Left lung (tissue), 10 donors: ENCODE measurements around the gene IL1R1. TPM values are rescaled to one million over a fixed set of nuclear protein-coding genes. Genes with fewer than 3 reads are reported as not detected.
A peak's percentile ranks its signal among the peaks of the same experiment; 100 is the strongest.

ENCODE experiments used
- ATAC-seq: fragments of 200-7000 bp; cut with Tn5 transposase; one replicate; pipeline ENCODE4 v1.9.1; 2020; ENCODE audit warnings: moderate library complexity
- DNase-seq, 4 donors: peaks; one replicate each; pipeline ENCODE4 v3.0.0-alpha.2; 2013 to 2020
- H3K27ac ChIP-seq, 2 donors: fragments of 200-600 bp; sonication (generic) in 1 of 2; one replicate each; pipeline versions ENCODE4 v1.5.0 to v1.8.0; 2020 to 2021
- H3K27me3 ChIP-seq, 2 donors: fragments of 200-600 bp; sonication (generic) in 1 of 2; one replicate each; pipeline versions ENCODE4 v1.5.0 to v1.8.0; 2020 to 2021
- H3K36me3 ChIP-seq, 2 donors: fragments of 200-600 bp; sonication (generic) in 1 of 2; one replicate each; pipeline versions ENCODE4 v1.5.0 to v1.8.0; 2020 to 2021
- H3K4me1 ChIP-seq, 2 donors: fragments of 200-600 bp; one replicate each; pipeline ENCODE4 v1.8.0; 2021
- H3K4me3 ChIP-seq, 2 donors: fragments of 200-600 bp; sonication (generic) in 1 of 2; one replicate each; pipeline versions ENCODE4 v1.5.0 to v1.8.0; 2020 to 2021; ENCODE audit warnings: mild to moderate bottlenecking in 1 of 2
- H3K9me3 ChIP-seq, 2 donors: fragments of 200-600 bp; sonication (generic) in 1 of 2; one replicate each; pipeline versions ENCODE4 v1.5.0 to v1.8.0; 2020 to 2021
- CTCF ChIP-seq, 2 donors: fragments of 200-600 bp; sonication (generic) in 1 of 2; IDR thresholded peaks; one replicate each; pipeline versions ENCODE4 v1.5.0 to v1.8.0; 2021; ENCODE audit warnings: antibody characterized with exemption in 2 of 2
- intact Hi-C, 2 donors: fragments of 100-400 bp; cut with DNase I; formaldehyde crosslinking; loops; one replicate each; pipeline versions ENCODE4 v1.11.2 to v1.14.2; 2022
- polyA plus RNA-seq, 6 donors: library from polyadenylated mRNA; unstranded; fragments of 120-200 nt; gene quantifications; one replicate each; pipeline ENCODE4 v1.2.1, GENCODE V29; 2013; ENCODE audit not compliant: insufficient read length in 6 of 6
- total RNA-seq, 2 donors: library from RNA; stranded (reverse); fragmentation: NEBNext Ultra II Directional; extraction: Animal tissue kit (Norgen Biotek cat#: 25700); gene quantifications; one replicate each; pipeline ENCODE4 v1.2.1, GENCODE V29; 2021
- donor health status: DM: no; HTN: yes; CAD: no.
- donor health status: DM: no; HTN: no; CAD: no.

Gene IL1R1
- total and polyA plus RNA-seq, 8 donors, result 91.1 to 224 (median 112) TPM

- peak overlapping the region; percentile 58 to 63 for H3K27ac ChIP-seq
- ATAC-seq, result no peak
- no peak for DNase-seq
- H3K4me1 ChIP-seq, result peaks cover 7 to 48% of the 10 kb centered on the region in 2 donors
- intact Hi-C loops, result no loop called here
- no peaks in the 10 kb centered on the region for H3K9me3 ChIP-seq
- H3K4me3 ChIP-seq, result no peak overlapping the region
- TF ChIP-seq CTCF (IDR thresholded peaks at IDR 0.05), result no peak
- no peaks in the 10 kb centered on the region for H3K36me3 ChIP-seq
- no peaks in the 10 kb centered on the region for H3K27me3 ChIP-seq
Measured at GRCh38 chr2:102129951-102130646, 12.4 kb upstream of the IL1R1 start.

GRCh38 chr2:102130647-102130991 lies 11.9 kb upstream of the IL1R1 start:
- Histone ChIP-seq H3K9me3 (no peaks in the 10 kb centered on the region), H3K4me1 (peaks cover 7 to 45% of the 10 kb centered on the region in 2 donors), H3K36me3 (no peaks in the 10 kb centered on the region), H3K27ac (peak overlapping the region in 1 of 2 donors; percentile 63), H3K4me3 (no peak overlapping the region), H3K27me3 (no peaks in the 10 kb centered on the region)
- intact Hi-C loops, result no loop called here
- TF ChIP-seq CTCF (IDR thresholded peaks at IDR 0.05), result no peak
- DNase-seq (no peak), ATAC-seq (no peak)

GRCh38 chr2:102131564-102131963 lies 11.0 kb upstream of the IL1R1 start:
- ATAC-seq, result no peak
- Histone ChIP-seq H3K27ac (no peak overlapping the region), H3K27me3 (no peaks in the 10 kb centered on the region), H3K4me3 (no peak overlapping the region), H3K36me3 (no peaks in the 10 kb centered on the region), H3K9me3 (no peaks in the 10 kb centered on the region), H3K4me1 (peaks cover 7 to 46% of the 10 kb centered on the region in 2 donors)
- intact Hi-C loops, result no loop called here
- DNase-seq, result no peak
- TF ChIP-seq CTCF (IDR thresholded peaks at IDR 0.05), result no peak

GRCh38 chr2:102137138-102137537 lies 5.4 kb upstream of the IL1R1 start:
- H3K4me1 ChIP-seq, result peaks cover 8 to 48% of the 10 kb centered on the region in 2 donors
- H3K9me3 ChIP-seq, result no peaks in the 10 kb centered on the region
- ATAC-seq (no peak), DNase-seq (no peak)
- no peak overlapping the region for H3K27ac ChIP-seq
- TF ChIP-seq CTCF (IDR thresholded peaks at IDR 0.05), result no peak
- no peaks in the 10 kb centered on the region for H3K36me3 ChIP-seq
- no peak overlapping the region for H3K4me3 ChIP-seq
- no peaks in the 10 kb centered on the region for H3K27me3 ChIP-seq
- intact Hi-C loops, result no loop called here

- Histone ChIP-seq H3K36me3 (no peaks in the 10 kb centered on the region), H3K27me3 (no peaks in the 10 kb centered on the region), H3K27ac (peak overlapping the region in 1 of 2 donors; percentile 39), H3K4me1 (peaks cover 8 to 51% of the 10 kb centered on the region in 2 donors), H3K4me3 (no peak overlapping the region), H3K9me3 (no peaks in the 10 kb centered on the region)
- ATAC-seq, result no peak
- no peak for TF ChIP-seq CTCF (IDR thresholded peaks at IDR 0.05)
- intact Hi-C loops, result no loop called here
- no peak for DNase-seq
Measured at GRCh38 chr2:102138331-102138730, 4.2 kb upstream of the IL1R1 start.
